Caco-2 (cell line): ENCODE results near the gene QPCT. TPM values are rescaled to one million over a fixed set of nuclear protein-coding genes. Genes with fewer than 3 reads are reported as not detected.

Experiments
- BruUV-seq: library from RNA; stranded (reverse); fragments of 400-500 nt; replicated peaks from 2 replicates; lab custom pipeline; 2021; lab: Mats Ljungman, UMichigan
- CTCF ChIA-PET: fragments of 300-600 bp; sonication (Branson Sonifier 250); formaldehyde crosslinking; loops from one replicate; lab custom pipeline; 2022; ENCODE audit warnings: antibody characterized with exemption; lab: Charles Lee
- POLR2A ChIA-PET: fragments of 300-600 bp; sonication (Branson Sonifier 250); formaldehyde crosslinking; loops from one replicate; lab custom pipeline; 2022; ENCODE audit warnings: antibody characterized with exemption; lab: Charles Lee
- DNase-seq, 2 experiments: peaks; one replicate each; pipeline versions ENCODE4 v3.0.0 to v3.0.0-alpha.2; 2020 to 2022
- H3K27me3 ChIP-seq: replicated peaks from 2 replicates; pipeline ENCODE4 v1.6.0; 2011; ENCODE audit warnings: low read length; ENCODE audit not compliant: control insufficient read depth, insufficient read depth
- H3K36me3 ChIP-seq: 2 replicates; pipeline ENCODE4 v1.5.1; 2011; ENCODE audit warnings: low read length; ENCODE audit not compliant: control insufficient read depth, insufficient read depth
- H3K4me1 ChIP-seq: fragments of 250-450 bp; sonication (Bioruptor Pico); 2 replicates; pipeline ENCODE4 v1.5.1; 2020; ENCODE audit warnings: mild to moderate bottlenecking
- H3K4me3 ChIP-seq: 2 replicates; pipeline ENCODE4 v1.5.1; 2011; ENCODE audit warnings: low read depth, mild to moderate bottlenecking, control low read depth, low read length
- H3K9me3 ChIP-seq: fragments of 250-450 bp; sonication (Bioruptor Pico); 2 replicates; pipeline ENCODE4 v1.5.1; 2020; ENCODE audit warnings: mild to moderate bottlenecking, moderate library complexity
- H3K27ac Mint-ChIP-seq: one replicate; pipeline ENCODE4 v1.8.0; 2022; ENCODE audit warnings: mixed read lengths; ENCODE audit not compliant: unreplicated experiment
- H3K27me3 Mint-ChIP-seq: one replicate; pipeline ENCODE4 v1.8.0; 2022; ENCODE audit warnings: mixed read lengths; ENCODE audit not compliant: insufficient read depth, unreplicated experiment
- H3K36me3 Mint-ChIP-seq: one replicate; pipeline ENCODE4 v1.8.0; 2022; ENCODE audit warnings: mild to moderate bottlenecking, mixed read lengths; ENCODE audit not compliant: insufficient read depth, unreplicated experiment
- H3K4me1 Mint-ChIP-seq: one replicate; pipeline ENCODE4 v1.8.0; 2022; ENCODE audit warnings: low read depth, mixed read lengths; ENCODE audit not compliant: unreplicated experiment
- H3K4me3 Mint-ChIP-seq: one replicate; pipeline ENCODE4 v1.8.0; 2022; ENCODE audit warnings: mild to moderate bottlenecking, moderate library complexity, mixed read lengths; ENCODE audit not compliant: unreplicated experiment
- H3K9me3 Mint-ChIP-seq: one replicate; pipeline ENCODE4 v1.8.0; 2022; ENCODE audit warnings: mixed read lengths; ENCODE audit not compliant: unreplicated experiment
- CTCF ChIP-seq, 2 experiments: fragments of 200-600 bp in 1 of 2; IDR thresholded peaks; 1 replicate in 1 of 2; 2 replicates in 1 of 2; pipeline versions ENCODE4 v1.5.1 to v1.8.0; 2011 to 2022; ENCODE audit warnings: antibody characterized with exemption in 1 of 2, control low read depth in 1 of 2, inconsistent platforms in 1 of 2, low read depth in 1 of 2, low read length in 1 of 2, mild to moderate bottlenecking in 1 of 2, moderate library complexity in 1 of 2; ENCODE audit not compliant: insufficient read depth in 1 of 2, severe bottlenecking in 1 of 2, unreplicated experiment in 1 of 2
- intact Hi-C: fragments of 100-400 bp; cut with micrococcal nuclease; formaldehyde crosslinking; loops from one replicate; pipeline ENCODE4 v1.10.0; 2022; ENCODE audit not compliant: unreplicated experiment
- total RNA-seq: library from RNA; stranded (reverse); gene quantifications from 2 replicates; pipeline ENCODE4 v1.2.3, GENCODE V29; 2022

The QPCT gene
- total RNA-seq, 1 experiment from 2014 or later: 4.7 TPM

GRCh38 chr2:37340637-37341036 lies 3.8 kb upstream of the QPCT start:
- CTCF ChIA-PET: interaction anchor here (1.1 kb wide), 1 partner anchor 537 kb away, joined by 3 read pairs; no protein-coding TSS in a partner anchor
- H3K27ac Mint-ChIP-seq: no peak overlapping the region
- no peaks in the 10 kb centered on the region for H3K36me3 Mint-ChIP-seq
- Histone ChIP-seq H3K4me1 (peaks cover 16% of the 10 kb centered on the region), H3K4me3 (no peak overlapping the region), H3K9me3 (no peaks in the 10 kb centered on the region), H3K27me3 (no peaks in the 10 kb centered on the region), H3K36me3 (no peaks in the 10 kb centered on the region)
- H3K4me1 Mint-ChIP-seq: peaks cover 23% of the 10 kb centered on the region
- no peak for DNase-seq
- no peak for TF ChIP-seq CTCF (IDR thresholded peaks at IDR 0.05; ENCODE audit: insufficient read depth in 1 of 2, low read depth in 1 of 2, low read length in 1 of 2, severe bottlenecking in 1 of 2, unreplicated experiment in 1 of 2)
- POLR2A ChIA-PET: no interaction called here
- no peaks in the 10 kb centered on the region for H3K9me3 Mint-ChIP-seq
- no TSS peak for BruUV-seq
- intact Hi-C loops: no loop called here
- H3K4me3 Mint-ChIP-seq: no peak overlapping the region
- H3K27me3 Mint-ChIP-seq: no peaks in the 10 kb centered on the region

DNA sequence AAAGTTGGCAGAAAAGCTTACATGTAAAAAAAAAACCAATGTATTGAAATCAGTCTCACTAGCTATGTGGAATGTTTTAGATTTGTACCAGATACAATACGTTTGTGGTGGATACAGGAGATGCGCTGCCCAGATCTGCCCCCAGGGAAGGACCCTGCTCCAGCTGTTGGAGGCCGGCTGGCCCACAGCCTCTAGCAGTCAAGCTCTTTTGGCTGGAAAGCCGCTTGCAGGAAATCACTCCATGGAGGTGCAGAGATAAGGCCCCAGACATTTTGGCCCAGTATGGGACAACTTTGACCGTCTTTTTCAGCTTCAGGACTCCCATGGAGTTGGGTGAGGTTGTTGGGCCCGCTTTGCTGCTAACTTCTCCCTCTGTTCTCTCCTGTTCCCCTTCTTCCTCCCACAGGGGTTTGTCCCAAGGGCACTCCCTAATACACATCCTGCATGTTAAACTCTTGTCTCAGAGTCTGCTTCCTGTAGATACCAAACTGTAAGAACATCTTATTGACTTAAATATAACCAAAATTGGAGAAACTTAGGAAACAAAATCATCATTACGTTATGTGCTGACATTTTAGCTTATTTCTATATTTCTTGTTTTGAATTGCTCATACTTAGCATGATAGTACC lies 1.7 kb upstream of the QPCT start:
- H3K27me3 Mint-ChIP-seq: no peaks in the 10 kb centered on the region
- H3K4me1 Mint-ChIP-seq: peaks cover 20% of the 10 kb centered on the region
- Histone ChIP-seq H3K4me3 (no peak overlapping the region), H3K9me3 (no peaks in the 10 kb centered on the region), H3K36me3 (no peaks in the 10 kb centered on the region), H3K27me3 (no peaks in the 10 kb centered on the region), H3K4me1 (peaks cover 16% of the 10 kb centered on the region)
- ChIA-PET CTCF (interaction anchor here (1.2 kb wide), 1 partner anchor 17 kb away, joined by 3 read pairs; no protein-coding TSS in a partner anchor), POLR2A (interaction anchor here (0.6 kb wide), 1 partner anchor 832 kb away, joined by 3 read pairs; no protein-coding TSS in a partner anchor)
- intact Hi-C loops: loop anchor here (2.0 kb wide), 2 partner anchors 16 to 48 kb away; no protein-coding TSS in a partner anchor
- no peaks in the 10 kb centered on the region for H3K36me3 Mint-ChIP-seq
- no peak overlapping the region for H3K27ac Mint-ChIP-seq
- no peaks in the 10 kb centered on the region for H3K9me3 Mint-ChIP-seq
- no TSS peak for BruUV-seq
- H3K4me3 Mint-ChIP-seq: no peak overlapping the region
- no peak for TF ChIP-seq CTCF (IDR thresholded peaks at IDR 0.05; ENCODE audit: insufficient read depth in 1 of 2, low read depth in 1 of 2, low read length in 1 of 2, severe bottlenecking in 1 of 2, unreplicated experiment in 1 of 2)
- no peak for DNase-seq

GRCh38 chr2:37343537-37344434 lies 644 bp upstream of the QPCT start:
- Mint-ChIP-seq H3K4me3 (peak overlapping the region; percentile 75), H3K36me3 (no peaks in the 10 kb centered on the region), H3K4me1 (peaks cover 10% of the 10 kb centered on the region), H3K27ac (peak overlapping the region; percentile 25), H3K9me3 (no peaks in the 10 kb centered on the region), H3K27me3 (no peaks in the 10 kb centered on the region)
- H3K27me3 ChIP-seq: no peaks in the 10 kb centered on the region
- no peaks in the 10 kb centered on the region for H3K9me3 ChIP-seq
- no peaks in the 10 kb centered on the region for H3K36me3 ChIP-seq
- peaks cover 16% of the 10 kb centered on the region for H3K4me1 ChIP-seq
- intact Hi-C loops: loop anchor here (2.0 kb wide), 2 partner anchors 17 to 47 kb away; no protein-coding TSS in a partner anchor
- peak; percentile 40 to 50 for DNase-seq
- H3K4me3 ChIP-seq: peak overlapping the region; percentile 79
- no TSS peak for BruUV-seq
- CTCF ChIA-PET: interaction anchor here (0.6 to 1.2 kb wide), 3 partner anchors 18 to 70 kb away, joined by 3 read pairs; no protein-coding TSS in a partner anchor
- TF ChIP-seq CTCF (IDR thresholded peaks at IDR 0.05; ENCODE audit: insufficient read depth in 1 of 2, low read depth in 1 of 2, low read length in 1 of 2, severe bottlenecking in 1 of 2, unreplicated experiment in 1 of 2): peak; percentile 32 to 35
- POLR2A ChIA-PET: no interaction called here
